Prostate gland (tissue), 2 donors: Measurements from ENCODE around the gene GHSR. TPM values are rescaled to one million over a fixed set of nuclear protein-coding genes. Genes with fewer than 3 reads are reported as not detected.

Experiments used
- DNase-seq: peaks from one replicate; pipeline ENCODE4 v3.0.0-alpha.2; 2019; ENCODE audit warnings: low spot score
- H3K27ac ChIP-seq, 2 donors: fragments of 200-600 bp; sonication (generic); 2 replicates each; pipeline ENCODE4 v1.5.1; 2017 to 2019
- H3K27me3 ChIP-seq: fragments of 200-600 bp; sonication (generic); replicated peaks from 2 replicates; pipeline ENCODE4 v1.5.1; 2019; ENCODE audit not compliant: insufficient read depth
- H3K36me3 ChIP-seq, 2 donors: fragments of 200-600 bp; sonication (generic); 1 replicate in 1 of 2; 2 replicates in 1 of 2; pipeline versions ENCODE4 v1.5.1 to v1.8.1; 2017 to 2019
- H3K4me1 ChIP-seq: fragments of 200-600 bp; sonication (generic); replicated peaks from 2 replicates; pipeline ENCODE4 v1.5.1; 2019
- H3K4me3 ChIP-seq, 2 donors: fragments of 200-600 bp; sonication (generic); 2 replicates each; pipeline ENCODE4 v1.5.1; 2017 to 2019
- H3K9me3 ChIP-seq: fragments of 200-600 bp; sonication (generic); 2 replicates; pipeline ENCODE4 v1.5.1; 2017
- CTCF ChIP-seq, 4 experiments: fragments of 200-600 bp in 2 of 4; fragments of 450-650 bp in 2 of 4; sonication (generic) in 2 of 4; IDR thresholded peaks; 1 replicate in 3 of 4; 2 replicates in 1 of 4; pipeline ENCODE4 v1.5.1; 2016 to 2019; ENCODE audit warnings: antibody characterized with exemption in 4 of 4, mild to moderate bottlenecking in 2 of 4, moderate library complexity in 2 of 4
- POLR2A ChIP-seq: fragments of 450-650 bp; IDR thresholded peaks from one replicate; pipeline ENCODE4 v1.6.1; 2016; ENCODE audit warnings: antibody characterized with exemption, mild to moderate bottlenecking
- POLR2AphosphoS5 ChIP-seq: sonication (generic); formaldehyde crosslinking; IDR thresholded peaks from one replicate; pipeline ENCODE4 v1.6.1; 2017; ENCODE audit warnings: antibody characterized with exemption
- WGBS: methylation state at CpG from one replicate; pipeline ENCODE4 v1.1.5; 2018; 5-methylcytosine and 5-hydroxymethylcytosine counted together
- intact Hi-C: fragments of 100-400 bp; cut with DNase I; formaldehyde crosslinking; loops from one replicate; pipeline ENCODE4 v1.14.2; 2022
- total RNA-seq, 2 donors: library from RNA; depleted of rRNA; stranded (reverse); fragments of >200 nt; gene quantifications; one replicate each; pipeline ENCODE4 v1.1.0, GENCODE V29; 2016

Gene GHSR
- total RNA-seq, 2 donors from 2014 or later, result not detected

- Histone ChIP-seq H3K4me3 (no peak overlapping the region), H3K9me3 (no peaks in the 10 kb centered on the region), H3K36me3 (no peaks in the 10 kb centered on the region), H3K27ac (no peak overlapping the region), H3K4me1 (no peaks in the 10 kb centered on the region), H3K27me3 (no peaks in the 10 kb centered on the region)
- DNase-seq, result no peak
- intact Hi-C loops, result no loop called here
- 49% methylated on average over 4 of the region's 4 CpGs for WGBS
- no peak for TF ChIP-seq POLR2AphosphoS5
- TF ChIP-seq POLR2A, result no peak
- no peak for TF ChIP-seq CTCF (IDR thresholded peaks at IDR 0.05)
These were observed 10.1 kb downstream of the GHSR start for GRCh38 chr3:172438186-172438585.

GRCh38 chr3:172437713-172438112 is 10.5 kb downstream of the GHSR start:
- intact Hi-C loops, result no loop called here
- H3K9me3 ChIP-seq, result no peaks in the 10 kb centered on the region
- no peak overlapping the region for H3K4me3 ChIP-seq
- TF ChIP-seq POLR2AphosphoS5, result no peak
- TF ChIP-seq POLR2A, result no peak
- TF ChIP-seq CTCF (IDR thresholded peaks at IDR 0.05), result no peak
- H3K36me3 ChIP-seq, result no peaks in the 10 kb centered on the region
- DNase-seq, result no peak
- no peaks in the 10 kb centered on the region for H3K27me3 ChIP-seq
- H3K4me1 ChIP-seq, result no peaks in the 10 kb centered on the region
- H3K27ac ChIP-seq, result no peak overlapping the region

- TF ChIP-seq POLR2AphosphoS5, result no peak
- TF ChIP-seq CTCF (IDR thresholded peaks at IDR 0.05), result no peak
- TF ChIP-seq POLR2A, result no peak
- intact Hi-C loops, result no loop called here
- Histone ChIP-seq H3K27me3 (no peaks in the 10 kb centered on the region), H3K4me3 (no peak overlapping the region), H3K4me1 (no peaks in the 10 kb centered on the region), H3K9me3 (no peaks in the 10 kb centered on the region), H3K36me3 (no peaks in the 10 kb centered on the region), H3K27ac (no peak overlapping the region)
- WGBS, result 85% methylated on average over 5 of the region's 5 CpGs
- no peak for DNase-seq
These were observed 32.9 kb downstream of the GHSR start for GRCh38 chr3:172415323-172415722.

- Histone ChIP-seq H3K36me3 (no peaks in the 10 kb centered on the region), H3K4me3 (no peak overlapping the region), H3K9me3 (no peaks in the 10 kb centered on the region), H3K27me3 (no peaks in the 10 kb centered on the region), H3K27ac (no peak overlapping the region), H3K4me1 (no peaks in the 10 kb centered on the region)
- intact Hi-C loops, result no loop called here
- 87% methylated on average over 6 of the region's 6 CpGs for WGBS
- DNase-seq, result no peak
- TF ChIP-seq POLR2A (no peak), POLR2AphosphoS5 (no peak), CTCF (IDR thresholded peaks at IDR 0.05) (no peak)
These were observed 36.7 kb downstream of the GHSR start for GRCh38 chr3:172411478-172411947.

- Histone ChIP-seq H3K4me3 (no peak overlapping the region), H3K27me3 (no peaks in the 10 kb centered on the region), H3K36me3 (no peaks in the 10 kb centered on the region), H3K27ac (no peak overlapping the region), H3K4me1 (no peaks in the 10 kb centered on the region), H3K9me3 (no peaks in the 10 kb centered on the region)
- 77% methylated on average over 10 of the region's 13 CpGs for WGBS
- intact Hi-C loops, result no loop called here
- TF ChIP-seq CTCF (IDR thresholded peaks at IDR 0.05), result no peak
- TF ChIP-seq POLR2A, result no peak
- no peak for TF ChIP-seq POLR2AphosphoS5
- DNase-seq, result no peak
These were observed 37.4 kb downstream of the GHSR start for GRCh38 chr3:172410702-172411477.
